Measurements from ENCODE around the gene F2R. TPM values are rescaled to one million over a fixed set of nuclear protein-coding genes. Genes with fewer than 3 reads are reported as not detected.

Gene F2R
- total RNA-seq, 2 donors from 2014 or later, result 28.5 to 43.1 TPM

GRCh38 chr5:76733049-76733417 lies 17.1 kb downstream of the F2R start:
- Histone ChIP-seq H3K27me3 (ENCODE audit: control insufficient read depth, insufficient read depth, low read length, poor library complexity, severe bottlenecking) (no peaks in the 10 kb centered on the region), H3K36me3 (ENCODE audit: control insufficient read depth, insufficient read depth, low read length) (peaks cover 33% of the 10 kb centered on the region), H3K9me3 (ENCODE audit: control insufficient read depth, low read length) (peaks cover 29% of the 10 kb centered on the region), H3K4me1 (ENCODE audit: control insufficient read depth, insufficient read depth, low read length) (no peaks in the 10 kb centered on the region), H3K27ac (ENCODE audit: low read depth, low read length) (no peak overlapping the region), H3K4me3 (ENCODE audit: low read length) (no peak overlapping the region), H3K9ac (ENCODE audit: extremely low read depth, low read length, poor library complexity, severe bottlenecking) (no peak overlapping the region)
- no peak overlapping the region for H3K27ac Mint-ChIP-seq
- WGBS, 2 experiments (ENCODE audit: insufficient coverage in 1 of 2, insufficient read length in 1 of 2), result 95% methylated on average over 12 to 13 of the region's 13 CpGs
- peaks cover 42% of the 10 kb centered on the region for H3K36me3 Mint-ChIP-seq (ENCODE audit: low read depth)
- H3K9me3 Mint-ChIP-seq, result peaks cover 26% of the 10 kb centered on the region
- no peak for TF ChIP-seq CTCF (conservative IDR thresholded peaks at IDR 0.05)
- no peak for DNase-seq
- peaks cover 10% of the 10 kb centered on the region for H3K4me1 Mint-ChIP-seq
- H3K27me3 Mint-ChIP-seq (ENCODE audit: insufficient read depth), result no peaks in the 10 kb centered on the region
- no peak overlapping the region for H3K4me3 Mint-ChIP-seq

GRCh38 chr5:76735762-76736545 lies 20.0 kb downstream of the F2R start:
- H3K27me3 Mint-ChIP-seq (ENCODE audit: insufficient read depth), result no peaks in the 10 kb centered on the region
- H3K4me1 ChIP-seq (ENCODE audit: control insufficient read depth, insufficient read depth, low read length), result no peaks in the 10 kb centered on the region
- H3K9me3 Mint-ChIP-seq, result no peaks in the 10 kb centered on the region
- H3K4me3 Mint-ChIP-seq, result no peak overlapping the region
- peaks cover 10% of the 10 kb centered on the region for H3K4me1 Mint-ChIP-seq
- no peak overlapping the region for H3K9ac ChIP-seq (ENCODE audit: extremely low read depth, low read length, poor library complexity, severe bottlenecking)
- H3K4me3 ChIP-seq (ENCODE audit: low read length), result no peak overlapping the region
- H3K27me3 ChIP-seq (ENCODE audit: control insufficient read depth, insufficient read depth, low read length, poor library complexity, severe bottlenecking), result no peaks in the 10 kb centered on the region
- WGBS, 2 experiments (ENCODE audit: insufficient coverage in 1 of 2, insufficient read length in 1 of 2), result 91 to 93% methylated on average over 3 to 4 of the region's 4 CpGs
- H3K27ac Mint-ChIP-seq, result peak overlapping the region; percentile 25
- H3K36me3 ChIP-seq (ENCODE audit: control insufficient read depth, insufficient read depth, low read length), result peaks cover 8% of the 10 kb centered on the region
- no peaks in the 10 kb centered on the region for H3K9me3 ChIP-seq (ENCODE audit: control insufficient read depth, low read length)
- DNase-seq, result no peak
- H3K36me3 Mint-ChIP-seq (ENCODE audit: low read depth), result peaks cover 19% of the 10 kb centered on the region
- no peak for TF ChIP-seq CTCF (conservative IDR thresholded peaks at IDR 0.05)
- no peak overlapping the region for H3K27ac ChIP-seq (ENCODE audit: low read depth, low read length)

- no peak for DNase-seq
- H3K9me3 Mint-ChIP-seq, result no peaks in the 10 kb centered on the region
- Histone ChIP-seq H3K27ac (ENCODE audit: low read depth, low read length) (no peak overlapping the region), H3K4me3 (ENCODE audit: low read length) (no peak overlapping the region), H3K9me3 (ENCODE audit: control insufficient read depth, low read length) (no peaks in the 10 kb centered on the region), H3K9ac (ENCODE audit: extremely low read depth, low read length, poor library complexity, severe bottlenecking) (no peak overlapping the region), H3K27me3 (ENCODE audit: control insufficient read depth, insufficient read depth, low read length, poor library complexity, severe bottlenecking) (no peaks in the 10 kb centered on the region), H3K4me1 (ENCODE audit: control insufficient read depth, insufficient read depth, low read length) (no peaks in the 10 kb centered on the region), H3K36me3 (ENCODE audit: control insufficient read depth, insufficient read depth, low read length) (peaks cover 8% of the 10 kb centered on the region)
- peaks cover 19% of the 10 kb centered on the region for H3K36me3 Mint-ChIP-seq (ENCODE audit: low read depth)
- peaks cover 10% of the 10 kb centered on the region for H3K4me1 Mint-ChIP-seq
- 92 to 93% methylated on average over 6 of the region's 6 CpGs for whole genome bisulfite sequencing, 2 experiments (ENCODE audit: insufficient coverage in 1 of 2, insufficient read length in 1 of 2)
- H3K4me3 Mint-ChIP-seq, result no peak overlapping the region
- no peaks in the 10 kb centered on the region for H3K27me3 Mint-ChIP-seq (ENCODE audit: insufficient read depth)
- H3K27ac Mint-ChIP-seq, result no peak overlapping the region
- TF ChIP-seq CTCF (conservative IDR thresholded peaks at IDR 0.05), result no peak
These were observed 21.0 kb downstream of the F2R start for GRCh38 chr5:76736679-76737556.
